MCF 10A (cell line): ENCODE measurements around the gene SLC7A9. TPM values are rescaled to one million over a fixed set of nuclear protein-coding genes. Genes with fewer than 3 reads are reported as not detected.
"Not testable (repeated sequence)": the region's sequence is repeated elsewhere in the genome, so short reads cannot be mapped to it uniquely, and the experiment has no call there.

Experiments used
- BruUV-seq: library from RNA; stranded (reverse); fragments of 400-500 nt; replicated peaks from 2 replicates; lab custom pipeline; 2021; lab: Mats Ljungman, UMichigan
- CTCF ChIA-PET: fragments of 300-600 bp; sonication (Branson Sonifier 250); formaldehyde crosslinking; extraction: SDS; loops from one replicate; lab custom pipeline; 2021; ENCODE audit warnings: antibody characterized with exemption, inconsistent platforms; lab: Yijun Ruan, JAX
- POLR2A ChIA-PET: fragments of 300-600, 350-650 bp; sonication (Branson Sonifier 250); formaldehyde crosslinking; extraction: SDS; loops from one replicate; lab custom pipeline; 2020; ENCODE audit warnings: antibody characterized with exemption, inconsistent platforms; lab: Yijun Ruan, JAX
- DNase-seq: peaks from one replicate; pipeline ENCODE4 v3.0.0-alpha.2; 2018; ENCODE audit not compliant: unreplicated experiment
- H3K27ac Mint-ChIP-seq: one replicate; pipeline ENCODE4 v1.8.0; 2022; ENCODE audit warnings: mild to moderate bottlenecking, low read depth, mixed read lengths; ENCODE audit not compliant: unreplicated experiment
- H3K27me3 Mint-ChIP-seq: one replicate; pipeline ENCODE4 v1.8.0; 2022; ENCODE audit warnings: mixed read lengths; ENCODE audit not compliant: insufficient read depth, unreplicated experiment
- H3K36me3 Mint-ChIP-seq: one replicate; pipeline ENCODE4 v1.8.0; 2022; ENCODE audit warnings: mild to moderate bottlenecking, moderate library complexity, mixed read lengths; ENCODE audit not compliant: insufficient read depth, unreplicated experiment
- H3K4me1 Mint-ChIP-seq: one replicate; pipeline ENCODE4 v1.8.0; 2022; ENCODE audit warnings: mixed read lengths; ENCODE audit not compliant: insufficient read depth, unreplicated experiment
- H3K4me3 Mint-ChIP-seq: one replicate; pipeline ENCODE4 v1.8.0; 2022; ENCODE audit warnings: mild to moderate bottlenecking, moderate library complexity, mixed read lengths; ENCODE audit not compliant: unreplicated experiment
- H3K9me3 Mint-ChIP-seq: one replicate; pipeline ENCODE4 v1.8.0; 2022; ENCODE audit warnings: mixed read lengths; ENCODE audit not compliant: unreplicated experiment
- CTCF ChIP-seq: fragments of 200-600 bp; IDR thresholded peaks from one replicate; pipeline ENCODE4 v1.8.0; 2022; ENCODE audit warnings: antibody characterized with exemption, mild to moderate bottlenecking; ENCODE audit not compliant: unreplicated experiment
- intact Hi-C: fragments of 100-400 bp; cut with micrococcal nuclease; formaldehyde crosslinking; loops from 2 replicates; pipeline ENCODE4 v1.14.1; 2022
- total RNA-seq: library from RNA; stranded (reverse); gene quantifications from 2 replicates; pipeline ENCODE4 v1.2.3, GENCODE V29; 2022

SLC7A9 gene
- total RNA-seq, 1 experiment from 2014 or later = not detected

GRCh38 chr19:32857584-32857983 lies 12.0 kb downstream of the SLC7A9 start:
- DNase-seq = no peak
- intact Hi-C loops = no loop called here
- H3K27me3 Mint-ChIP-seq = no peaks in the 10 kb centered on the region
- H3K4me1 Mint-ChIP-seq = no peaks in the 10 kb centered on the region
- H3K4me3 Mint-ChIP-seq = no peak overlapping the region
- H3K36me3 Mint-ChIP-seq = no peaks in the 10 kb centered on the region
- H3K9me3 Mint-ChIP-seq = no peaks in the 10 kb centered on the region
- no peak for TF ChIP-seq CTCF
- no TSS peak for BruUV-seq
- no peak overlapping the region for H3K27ac Mint-ChIP-seq
- POLR2A ChIA-PET = no interaction called here
- CTCF ChIA-PET = no interaction called here

DNA sequence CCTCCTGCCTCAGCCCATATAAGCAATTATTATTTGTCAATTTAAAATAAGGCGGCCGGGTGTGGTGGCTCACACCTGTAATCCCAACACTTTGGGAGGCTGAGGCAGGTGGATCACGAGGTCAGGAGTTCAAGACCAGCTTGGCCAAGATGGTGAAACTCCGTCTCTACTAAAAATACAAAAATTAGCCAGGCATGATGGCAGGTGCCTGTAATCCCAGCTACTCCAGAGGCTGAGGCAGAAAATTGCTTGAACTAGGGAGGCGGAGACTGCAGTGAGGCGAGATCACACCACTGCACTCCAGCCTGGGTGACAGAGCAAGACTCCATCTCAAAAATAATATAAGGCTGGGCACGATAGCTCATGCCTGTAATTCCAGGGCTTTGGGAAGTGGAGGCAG lies 12.7 kb downstream of the SLC7A9 start:
- POLR2A ChIA-PET, intact Hi-C loops, H3K27me3 Mint-ChIP-seq, H3K4me3 Mint-ChIP-seq, H3K9me3 Mint-ChIP-seq, DNase-seq, H3K27ac Mint-ChIP-seq, H3K4me1 Mint-ChIP-seq, BruUV-seq, H3K36me3 Mint-ChIP-seq: not testable (repeated sequence)
- CTCF ChIA-PET = interaction anchor here (0.8 kb wide), 1 partner anchor 921 kb away, joined by 3 read pairs; no protein-coding TSS in a partner anchor

- ChIA-PET POLR2A (no interaction called here), CTCF (no interaction called here)
- Mint-ChIP-seq H3K27me3 (no peaks in the 10 kb centered on the region), H3K27ac (no peak overlapping the region), H3K36me3 (no peaks in the 10 kb centered on the region), H3K4me3 (no peak overlapping the region), H3K9me3 (no peaks in the 10 kb centered on the region), H3K4me1 (no peaks in the 10 kb centered on the region)
- TF ChIP-seq CTCF = no peak
- no TSS peak for BruUV-seq
- no peak for DNase-seq
- intact Hi-C loops = no loop called here
Observed at GRCh38 chr19:32852216-32852615, 17.4 kb downstream of the SLC7A9 start.

DNA sequence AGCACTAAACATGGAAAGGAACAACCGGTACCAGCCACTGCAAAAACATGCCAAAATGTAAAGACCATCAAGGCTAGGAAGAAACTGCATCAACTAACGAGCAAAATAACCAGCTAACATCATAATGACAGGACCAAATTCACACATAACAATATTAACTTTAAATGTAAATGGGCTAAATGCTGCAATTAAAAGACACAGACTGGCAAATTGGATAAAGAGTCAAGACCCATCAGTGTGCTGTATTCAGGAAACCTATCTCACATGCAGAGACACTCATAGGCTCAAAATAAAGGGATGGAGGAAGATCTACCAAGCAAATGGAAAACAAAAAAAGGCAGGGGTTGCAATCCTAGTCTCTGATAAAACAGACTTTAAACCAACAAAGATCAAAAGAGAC lies 21.5 kb downstream of the SLC7A9 start:
- H3K36me3 Mint-ChIP-seq, BruUV-seq, CTCF ChIA-PET, DNase-seq, intact Hi-C loops, H3K27me3 Mint-ChIP-seq, POLR2A ChIA-PET, H3K4me3 Mint-ChIP-seq, H3K4me1 Mint-ChIP-seq, H3K9me3 Mint-ChIP-seq, H3K27ac Mint-ChIP-seq: not testable (repeated sequence)

DNA sequence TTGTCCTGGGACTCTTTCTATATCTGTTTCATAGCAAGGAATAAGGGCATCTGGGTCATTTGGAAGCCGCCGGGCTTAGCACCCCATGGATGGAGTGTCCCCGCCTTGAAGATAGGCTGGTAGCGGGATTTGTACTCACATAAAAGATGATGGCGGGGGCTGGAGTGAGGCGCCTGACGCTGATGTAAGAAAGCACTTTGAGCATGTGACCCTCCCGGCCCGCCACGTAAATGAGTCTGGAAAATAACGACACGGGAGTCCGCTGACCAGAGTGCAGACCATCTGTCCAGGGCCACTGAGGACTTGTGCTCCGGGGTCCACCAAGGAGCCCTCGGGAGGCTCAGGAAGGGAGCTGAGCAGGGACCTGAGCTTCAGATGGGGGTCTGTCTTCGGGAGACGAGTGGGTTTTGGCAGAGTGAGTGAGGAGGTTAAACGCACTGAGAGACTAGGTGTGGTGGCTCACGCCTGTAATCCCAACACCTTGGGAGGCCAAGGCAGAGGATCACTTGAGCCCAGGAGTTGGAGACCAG lies 25.8 kb downstream of the SLC7A9 start:
- TF ChIP-seq CTCF = no peak
- CTCF ChIA-PET = no interaction called here
- Mint-ChIP-seq H3K4me1 (no peaks in the 10 kb centered on the region), H3K36me3 (no peaks in the 10 kb centered on the region), H3K27ac (no peak overlapping the region), H3K27me3 (no peaks in the 10 kb centered on the region), H3K4me3 (no peak overlapping the region), H3K9me3 (peaks cover 6% of the 10 kb centered on the region)
- BruUV-seq = no TSS peak
- no peak for DNase-seq
- intact Hi-C loops = no loop called here
- POLR2A ChIA-PET = no interaction called here
